ENCODE results near the gene EEF1B2. TPM values are rescaled to one million over a fixed set of nuclear protein-coding genes. Genes with fewer than 3 reads are reported as not detected.

The EEF1B2 gene
- total and polyA plus RNA-seq, 2 of the 13 experiments (the other 11 are each of a cell fraction or from before 2014, with no cell fraction given): 1,284 to 1,731 TPM

- TF ChIP-seq, protein P1, sequence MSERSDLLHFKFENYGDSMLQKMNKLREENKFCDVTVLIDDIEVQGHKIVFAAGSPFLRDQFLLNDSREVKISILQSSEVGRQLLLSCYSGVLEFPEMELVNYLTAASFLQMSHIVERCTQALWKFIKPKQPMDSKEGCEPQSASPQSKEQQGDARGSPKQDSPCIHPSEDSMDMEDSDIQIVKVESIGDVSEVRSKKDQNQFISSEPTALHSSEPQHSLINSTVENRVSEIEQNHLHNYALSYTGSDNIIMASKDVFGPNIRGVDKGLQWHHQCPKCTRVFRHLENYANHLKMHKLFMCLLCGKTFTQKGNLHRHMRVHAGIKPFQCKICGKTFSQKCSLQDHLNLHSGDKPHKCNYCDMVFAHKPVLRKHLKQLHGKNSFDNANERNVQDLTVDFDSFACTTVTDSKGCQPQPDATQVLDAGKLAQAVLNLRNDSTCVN (CRISPR knock-in tag; IDR thresholded peaks at IDR 0.05; ENCODE audit: borderline replicate concordance): no peak
- TF ChIP-seq WIZ (CRISPR knock-in tag; IDR thresholded peaks at IDR 0.05) (peak; percentile 23; the same call in 1 of the 2 replicates), RBAK (CRISPR knock-in tag; IDR thresholded peaks at IDR 0.05) (no peak; the same call in 1 of the 2 replicates), ZNF530 (CRISPR knock-in tag; IDR thresholded peaks at IDR 0.05; ENCODE audit: low read depth) (0 out of 2 replicates have a peak, but pooled peaks have one; percentile 36), CENPT (CRISPR knock-in tag; IDR thresholded peaks at IDR 0.05; ENCODE audit: low read depth) (no peak), SMARCC2 (IDR thresholded peaks at IDR 0.05) (no peak), CEBPG (CRISPR knock-in tag; IDR thresholded peaks at IDR 0.05) (no peak), ZNF782 (CRISPR knock-in tag; IDR thresholded peaks at IDR 0.05; ENCODE audit: borderline replicate concordance) (0 out of 2 replicates have a peak, but pooled peaks have one; percentile 68), JUN (CRISPR knock-in tag; IDR thresholded peaks at IDR 0.05) (peak; percentile 65; the same call in 1 of the 2 replicates), ZNF709 (CRISPR knock-in tag; IDR thresholded peaks at IDR 0.05) (no peak), ZNF691 (CRISPR knock-in tag; IDR thresholded peaks at IDR 0.05; ENCODE audit: borderline replicate concordance, low read depth) (peak; percentile 35; the same call in 1 of the 2 replicates), ZNF800 (CRISPR knock-in tag; IDR thresholded peaks at IDR 0.05) (no peak; the same call in 1 of the 2 replicates), ZNF761 (CRISPR knock-in tag; conservative IDR thresholded peaks at IDR 0.05) (0 out of 2 replicates have a peak, but pooled peaks have one; percentile 44)
- TF ChIP-seq, protein P2, sequence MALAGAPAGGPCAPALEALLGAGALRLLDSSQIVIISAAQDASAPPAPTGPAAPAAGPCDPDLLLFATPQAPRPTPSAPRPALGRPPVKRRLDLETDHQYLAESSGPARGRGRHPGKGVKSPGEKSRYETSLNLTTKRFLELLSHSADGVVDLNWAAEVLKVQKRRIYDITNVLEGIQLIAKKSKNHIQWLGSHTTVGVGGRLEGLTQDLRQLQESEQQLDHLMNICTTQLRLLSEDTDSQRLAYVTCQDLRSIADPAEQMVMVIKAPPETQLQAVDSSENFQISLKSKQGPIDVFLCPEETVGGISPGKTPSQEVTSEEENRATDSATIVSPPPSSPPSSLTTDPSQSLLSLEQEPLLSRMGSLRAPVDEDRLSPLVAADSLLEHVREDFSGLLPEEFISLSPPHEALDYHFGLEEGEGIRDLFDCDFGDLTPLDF (CRISPR knock-in tag; IDR thresholded peaks at IDR 0.05): no peak
- TF ChIP-seq, protein P3, sequence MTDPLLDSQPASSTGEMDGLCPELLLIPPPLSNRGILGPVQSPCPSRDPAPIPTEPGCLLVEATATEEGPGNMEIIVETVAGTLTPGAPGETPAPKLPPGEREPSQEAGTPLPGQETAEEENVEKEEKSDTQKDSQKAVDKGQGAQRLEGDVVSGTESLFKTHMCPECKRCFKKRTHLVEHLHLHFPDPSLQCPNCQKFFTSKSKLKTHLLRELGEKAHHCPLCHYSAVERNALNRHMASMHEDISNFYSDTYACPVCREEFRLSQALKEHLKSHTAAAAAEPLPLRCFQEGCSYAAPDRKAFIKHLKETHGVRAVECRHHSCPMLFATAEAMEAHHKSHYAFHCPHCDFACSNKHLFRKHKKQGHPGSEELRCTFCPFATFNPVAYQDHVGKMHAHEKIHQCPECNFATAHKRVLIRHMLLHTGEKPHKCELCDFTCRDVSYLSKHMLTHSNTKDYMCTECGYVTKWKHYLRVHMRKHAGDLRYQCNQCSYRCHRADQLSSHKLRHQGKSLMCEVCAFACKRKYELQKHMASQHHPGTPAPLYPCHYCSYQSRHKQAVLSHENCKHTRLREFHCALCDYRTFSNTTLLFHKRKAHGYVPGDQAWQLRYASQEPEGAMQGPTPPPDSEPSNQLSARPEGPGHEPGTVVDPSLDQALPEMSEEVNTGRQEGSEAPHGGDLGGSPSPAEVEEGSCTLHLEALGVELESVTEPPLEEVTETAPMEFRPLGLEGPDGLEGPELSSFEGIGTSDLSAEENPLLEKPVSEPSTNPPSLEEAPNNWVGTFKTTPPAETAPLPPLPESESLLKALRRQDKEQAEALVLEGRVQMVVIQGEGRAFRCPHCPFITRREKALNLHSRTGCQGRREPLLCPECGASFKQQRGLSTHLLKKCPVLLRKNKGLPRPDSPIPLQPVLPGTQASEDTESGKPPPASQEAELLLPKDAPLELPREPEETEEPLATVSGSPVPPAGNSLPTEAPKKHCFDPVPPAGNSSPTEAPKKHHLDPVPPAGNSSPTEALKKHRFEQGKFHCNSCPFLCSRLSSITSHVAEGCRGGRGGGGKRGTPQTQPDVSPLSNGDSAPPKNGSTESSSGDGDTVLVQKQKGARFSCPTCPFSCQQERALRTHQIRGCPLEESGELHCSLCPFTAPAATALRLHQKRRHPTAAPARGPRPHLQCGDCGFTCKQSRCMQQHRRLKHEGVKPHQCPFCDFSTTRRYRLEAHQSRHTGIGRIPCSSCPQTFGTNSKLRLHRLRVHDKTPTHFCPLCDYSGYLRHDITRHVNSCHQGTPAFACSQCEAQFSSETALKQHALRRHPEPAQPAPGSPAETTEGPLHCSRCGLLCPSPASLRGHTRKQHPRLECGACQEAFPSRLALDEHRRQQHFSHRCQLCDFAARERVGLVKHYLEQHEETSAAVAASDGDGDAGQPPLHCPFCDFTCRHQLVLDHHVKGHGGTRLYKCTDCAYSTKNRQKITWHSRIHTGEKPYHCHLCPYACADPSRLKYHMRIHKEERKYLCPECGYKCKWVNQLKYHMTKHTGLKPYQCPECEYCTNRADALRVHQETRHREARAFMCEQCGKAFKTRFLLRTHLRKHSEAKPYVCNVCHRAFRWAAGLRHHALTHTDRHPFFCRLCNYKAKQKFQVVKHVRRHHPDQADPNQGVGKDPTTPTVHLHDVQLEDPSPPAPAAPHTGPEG (CRISPR knock-in tag; IDR thresholded peaks at IDR 0.05): peak; percentile 88; the same call in 1 of the 2 replicates
Observed at GRCh38 chr2:206158563-206159345, 941 bp upstream of the EEF1B2 start (continued).
